H1 (cell line): Measurements from ENCODE around the gene LRRTM2. TPM values are rescaled to one million over a fixed set of nuclear protein-coding genes. Genes with fewer than 3 reads are reported as not detected.

Source experiments
- ZNF274 ChIP-seq: IDR thresholded peaks from 2 replicates; pipeline ENCODE4 v1.7.0; 2012; ENCODE audit warnings: low read length, borderline replicate concordance; ENCODE audit errors: extremely low read depth
- polyA plus RNA-seq, 7 experiments: library from polyadenylated mRNA; depleted of rRNA in 3 of 7; stranded (reverse) in 5 of 7; unstranded in 2 of 7; fragments of >200 nt in 5 of 7; fragments of 200-250 nt in 2 of 7; gene quantifications; 1 replicate in 5 of 7; 2 replicates in 1 of 7; 4 replicates in 1 of 7; pipeline versions ENCODE4 v1.2.1 to v1.2.3, GENCODE V29; 2011 to 2013; ENCODE audit warnings: missing spikeins in 2 of 7, mixed read lengths in 2 of 7
- total RNA-seq: library from RNA; stranded (reverse); fragmentation: NEBNext Ultra II Directional; extraction: Animal tissue kit (Norgen Biotek cat#: 25700); gene quantifications from 2 replicates; pipeline ENCODE4 v1.2.1, GENCODE V29; 2021

Gene LRRTM2
- total and polyA plus RNA-seq, 2 of the 8 experiments (the other 6 are each of a cell fraction or from before 2014, with no cell fraction given): not detected

GRCh38 chr5:138844125-138844461 is 31.0 kb downstream of the LRRTM2 start (continued):
- no peak for TF ChIP-seq ZNF274
